Measurements from ENCODE around the gene CARMIL1.

The CARMIL1 gene

GRCh38 chr6:25340431-25341202 is 61.4 kb downstream of the CARMIL1 start:
- no peak for DNase-seq

- no peak for DNase-seq
Observed at GRCh38 chr6:25341203-25341552, 62.0 kb downstream of the CARMIL1 start.

GRCh38 chr6:25341923-25342619 is 62.9 kb downstream of the CARMIL1 start:
- no peak for DNase-seq

GRCh38 chr6:25342802-25343201 is 63.6 kb downstream of the CARMIL1 start:
- DNase-seq, result no peak

GRCh38 chr6:25343984-25344383 is 64.8 kb downstream of the CARMIL1 start:
- DNase-seq, result no peak

- no peak for DNase-seq
Observed at GRCh38 chr6:25344827-25345226, 65.7 kb downstream of the CARMIL1 start.

GRCh38 chr6:25346064-25346463 is 66.9 kb downstream of the CARMIL1 start:
- peak; percentile 77 for DNase-seq

- no peak for DNase-seq
Observed at GRCh38 chr6:25350573-25350972, 71.4 kb downstream of the CARMIL1 start.

GRCh38 chr6:25351485-25351884 is 72.3 kb downstream of the CARMIL1 start:
- DNase-seq, result no peak

- DNase-seq, result no peak
Observed at GRCh38 chr6:25352285-25352684, 73.1 kb downstream of the CARMIL1 start.

GRCh38 chr6:25354078-25354932 is 75.1 kb downstream of the CARMIL1 start:
- DNase-seq, result no peak

- DNase-seq, result peak; percentile 46
Observed at GRCh38 chr6:25359191-25359861, 80.2 kb downstream of the CARMIL1 start.

GRCh38 chr6:25359891-25360290 is 80.7 kb downstream of the CARMIL1 start:
- no peak for DNase-seq

- no peak for DNase-seq
Observed at GRCh38 chr6:25360621-25361020, 81.4 kb downstream of the CARMIL1 start.

- DNase-seq, result no peak
Observed at GRCh38 chr6:25363427-25363826, 84.3 kb downstream of the CARMIL1 start.

GRCh38 chr6:25365154-25365553 is 86.0 kb downstream of the CARMIL1 start:
- no peak for DNase-seq

GRCh38 chr6:25366903-25367545 is 87.8 kb downstream of the CARMIL1 start:
- no peak for DNase-seq

GRCh38 chr6:25369036-25369432 is 89.9 kb downstream of the CARMIL1 start:
- DNase-seq, result no peak

- DNase-seq, result no peak
Observed at GRCh38 chr6:25369433-25370177, 90.4 kb downstream of the CARMIL1 start.

GRCh38 chr6:25370178-25371036 is 91.2 kb downstream of the CARMIL1 start:
- DNase-seq, result no peak

- no peak for DNase-seq
Observed at GRCh38 chr6:25371037-25371347, 91.8 kb downstream of the CARMIL1 start.

Data from NCI-H2227 treated with DMSO at 0.1 percent for 48 hours (cell line).